K562 (cell line): ENCODE measurements around the gene RBM20. TPM values are rescaled to one million over a fixed set of nuclear protein-coding genes. Genes with fewer than 3 reads are reported as not detected.

ENCODE experiments used
- ATAC-seq: fragments of 200-7000 bp; cut with Tn5 transposase; 3 replicates; pipeline ENCODE4 v1.9.1; 2020; ENCODE audit warnings: moderate library complexity
- BruUV-seq: library from RNA; stranded (reverse); fragments of 400-500 nt; replicated peaks from 2 replicates; lab custom pipeline; 2021; lab: Mats Ljungman, UMichigan
- CTCF ChIA-PET: fragments of 300-600 bp; formaldehyde crosslinking; extraction: SDS; loops from one replicate; lab custom pipeline; 2021; ENCODE audit warnings: low intra/inter-chr PET ratio; lab: Yijun Ruan, JAX
- POLR2A ChIA-PET: fragments of 300-600, 350-650 bp; sonication (Branson Sonifier 250); formaldehyde crosslinking; extraction: SDS; loops from one replicate; lab custom pipeline; 2021; ENCODE audit warnings: antibody characterized with exemption, inconsistent platforms; lab: Yijun Ruan, JAX
- DNase-seq, 4 experiments: peaks; one replicate each; pipeline versions ENCODE4 v3.0.0 to v3.0.0-alpha.2; 2011 to 2018; ENCODE audit warnings: low spot score in 3 of 4, mixed read lengths in 3 of 4; ENCODE audit errors: extremely low read depth in 1 of 4
- FAIRE-seq: peaks from 2 replicates; lab custom pipeline; 2011; peaks lifted over from hg19 to GRCh38; lab: Jason Lieb, UNC
- H2AFZ ChIP-seq: 2 replicates; pipeline ENCODE4 v1.6.0; 2011; ENCODE audit warnings: low read depth, low read length, control low read depth, inconsistent platforms
- H3K27ac ChIP-seq: fragments of 200-600 bp; 3 replicates; pipeline ENCODE4 v1.8.0; 2011; ENCODE audit warnings: low read depth, mild to moderate bottlenecking, control low read depth, inconsistent platforms, low read length, moderate library complexity, mixed read lengths; ENCODE audit errors: extremely low read depth
- H3K27me3 ChIP-seq, 2 experiments: fragments of 300-600 bp in 1 of 2; 2 replicates in 1 of 2; 3 replicates in 1 of 2; pipeline versions ENCODE4 v1.6.0 to v1.8.0; 2011; ENCODE audit warnings: inconsistent platforms in 2 of 2, low read length in 2 of 2, mild to moderate bottlenecking in 1 of 2, mixed read lengths in 1 of 2, moderate library complexity in 1 of 2; ENCODE audit not compliant: control insufficient read depth in 2 of 2, insufficient read depth in 2 of 2
- H3K36me3 ChIP-seq: fragments of 300-600 bp; 3 replicates; pipeline ENCODE4 v1.8.0; 2011; ENCODE audit warnings: mild to moderate bottlenecking, low read length, inconsistent platforms; ENCODE audit not compliant: control insufficient read depth, insufficient read depth
- H3K4me1 ChIP-seq, 2 experiments: fragments of 200-600 bp in 1 of 2; replicated peaks in 1 of 2; 2 replicates in 1 of 2; 3 replicates in 1 of 2; pipeline versions ENCODE4 v1.5.1 to v1.8.0; 2011; ENCODE audit warnings: inconsistent platforms in 2 of 2, low read length in 2 of 2, mild to moderate bottlenecking in 1 of 2, mixed read lengths in 1 of 2, moderate library complexity in 1 of 2; ENCODE audit not compliant: control insufficient read depth in 2 of 2, insufficient read depth in 2 of 2
- H3K4me2 ChIP-seq: 2 replicates; pipeline ENCODE4 v1.6.1; 2011; ENCODE audit warnings: low read length, control low read depth, inconsistent platforms, mixed read lengths; ENCODE audit not compliant: insufficient read depth
- H3K4me3 ChIP-seq: fragments of 200-600 bp; sonication (generic), shearing (Covaris generic); 2 replicates; pipeline ENCODE4 v1.5.1; 2016; ENCODE audit warnings: control low read depth, inconsistent platforms
- H3K79me2 ChIP-seq: fragments of 200-600 bp; 3 replicates; pipeline ENCODE4 v1.8.0; 2011; ENCODE audit warnings: low read length, inconsistent platforms; ENCODE audit not compliant: control insufficient read depth, insufficient read depth
- H3K9ac ChIP-seq, 2 experiments: 2 replicates each; pipeline versions ENCODE4 v1.6.0 to v1.6.1; 2011; ENCODE audit warnings: low read depth in 2 of 2, low read length in 2 of 2, control low read depth in 1 of 2, inconsistent platforms in 1 of 2, mild to moderate bottlenecking in 1 of 2, mixed read lengths in 1 of 2; ENCODE audit not compliant: insufficient read depth in 1 of 2
- H3K9me1 ChIP-seq: one replicate; pipeline ENCODE4 v1.6.0; 2011; ENCODE audit warnings: inconsistent platforms, mild to moderate bottlenecking, low read length, moderate library complexity; ENCODE audit not compliant: control insufficient read depth, insufficient read depth
- H3K9me3 ChIP-seq: replicated peaks from 2 replicates; pipeline ENCODE4 v1.5.1; 2011; ENCODE audit warnings: low read depth, low read length, inconsistent platforms; ENCODE audit not compliant: control insufficient read depth, insufficient read depth
- H4K20me1 ChIP-seq: replicated peaks from 2 replicates; pipeline ENCODE4 v1.6.1; 2011; ENCODE audit warnings: low read length, inconsistent platforms, mixed read lengths; ENCODE audit not compliant: control insufficient read depth, insufficient read depth
- CBX2 ChIP-seq: fragments of 200-600 bp; sonication (generic); IDR thresholded peaks from one replicate; pipeline ENCODE4 v1.6.1; 2012; ENCODE audit warnings: mild to moderate bottlenecking, low read length, inconsistent platforms; ENCODE audit not compliant: insufficient read depth, poor library complexity, severe bottlenecking
- JUN ChIP-seq, 2 experiments: sonication (generic) in 1 of 2; formaldehyde crosslinking in 1 of 2; IDR thresholded peaks; 2 replicates each; pipeline versions ENCODE4 v1.6.1 to v1.8.0; 2012 to 2022; ENCODE audit warnings: borderline replicate concordance in 2 of 2, mild to moderate bottlenecking in 2 of 2, improper control_type of control experiment in 1 of 2, low read depth in 1 of 2, low read length in 1 of 2, missing genetic modification reagents in 1 of 2
- ZKSCAN8 ChIP-seq: fragments of 200-800 bp; sonication (Bioruptor generic); IDR thresholded peaks from 2 replicates; pipeline ENCODE4 v1.6.1; 2016; ENCODE audit warnings: missing genetic modification characterization, missing compliant biosample characterization
- WGBS: fragments of 100-300 bp; shearing (Covaris generic); methylation state at CpG from one replicate; pipeline ENCODE4 v1.1.6; 2016; ENCODE audit warnings: low coverage, mixed read lengths; ENCODE audit not compliant: insufficient coverage; ENCODE audit errors: missing lambda C conversion rate; 5-methylcytosine and 5-hydroxymethylcytosine counted together
- in situ Hi-C: fragments of 300-500 bp; cut with MboI; formaldehyde crosslinking; loops from 4 replicates; pipeline ENCODE4 v1.15.0; 2018; ENCODE audit warnings: inconsistent platforms, mixed read lengths
- intact Hi-C: fragments of 100-400 bp; cut with micrococcal nuclease; formaldehyde crosslinking; loops from 2 replicates; pipeline ENCODE4 v1.14.2; 2022
- polyA plus RNA-seq, 8 experiments: library from polyadenylated mRNA; depleted of rRNA in 4 of 8; stranded (reverse) in 5 of 8; unstranded in 3 of 8; fragments of >200 nt; fragmentation: Nextera tagmentation in 2 of 8; fragmentation: Illumina TruSeq in 1 of 8; extraction: Ambion mirVana in 2 of 8; extraction: Trizol in 1 of 8; gene quantifications; 2 replicates each; pipeline versions ENCODE4 v1.2.1 to v1.2.3, GENCODE V29; 2011 to 2014; ENCODE audit warnings: inconsistent platforms in 1 of 8, missing spikeins in 1 of 8
- total RNA-seq, 7 experiments: library from RNA; depleted of rRNA in 6 of 7; stranded (reverse); fragments of >200 nt in 6 of 7; fragmentation: Illumina TruSeq in 2 of 7; extraction: Trizol in 2 of 7; gene quantifications; 2 replicates each; pipeline versions ENCODE4 v1.2.1 to v1.2.3, GENCODE V29; 2011 to 2021; ENCODE audit warnings: low replicate concordance in 1 of 7
- TF ChIP-seq, protein P1 (sequence below): sonication (generic); formaldehyde crosslinking; IDR thresholded peaks from 2 replicates; pipeline ENCODE4 v1.8.0; 2023; ENCODE audit warnings: mild to moderate bottlenecking, missing genetic modification reagents

Gene RBM20
- total and polyA plus RNA-seq, 9 of the 15 experiments (the other 6 are each of a cell fraction or from before 2014, with no cell fraction given) = 0.63 to 5.7 (median 3.2) TPM

DNA sequence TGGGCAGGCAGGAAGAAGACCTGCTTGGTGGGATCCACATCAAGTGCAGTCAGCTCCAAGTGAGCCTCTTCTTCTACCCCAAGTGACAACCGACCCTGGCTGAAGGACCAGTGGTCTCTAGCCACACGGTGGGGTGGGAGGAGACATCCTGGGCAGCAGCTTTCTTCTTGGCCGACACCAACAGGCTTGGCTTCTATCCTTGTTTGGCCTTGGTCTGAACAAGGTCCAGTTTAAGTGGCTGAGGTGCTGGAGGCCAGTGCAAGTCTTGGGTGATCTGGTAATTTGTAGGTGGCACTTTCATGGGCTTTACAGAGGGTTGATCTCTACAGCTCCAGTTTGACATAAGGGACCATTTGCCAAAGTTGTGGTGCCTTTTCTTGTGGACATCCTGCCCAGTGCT is 164.0 kb downstream of the RBM20 start:
- no peak for TF ChIP-seq JUN (IDR thresholded peaks at IDR 0.05; ENCODE audit: borderline replicate concordance, low read depth, low read length)
- TF ChIP-seq JUN (CRISPR knock-in tag; IDR thresholded peaks at IDR 0.05; ENCODE audit: borderline replicate concordance) = no peak
- no peak for TF ChIP-seq CBX2
- Histone ChIP-seq H3K9me1 (no peaks in the 10 kb centered on the region), H3K4me3 (no peak overlapping the region), H4K20me1 (no peaks in the 10 kb centered on the region), H3K27me3 (no peaks in the 10 kb centered on the region), H3K4me2 (no peak overlapping the region), H3K36me3 (peaks cover 17% of the 10 kb centered on the region; the same call in 2 of the 3 replicates), H3K79me2 (no peaks in the 10 kb centered on the region), H3K9ac (no peak overlapping the region; a peak in 1 of 4 replicates), H3K4me1 (peaks cover 4% of the 10 kb centered on the region in 2 experiments; a peak in 3 of 5 replicates), H3K27ac (no peak overlapping the region), H2AFZ (no peak overlapping the region), H3K9me3 (no peaks in the 10 kb centered on the region)
- POLR2A ChIA-PET = no interaction called here
- FAIRE-seq (no peak), ATAC-seq (no peak), DNase-seq (no peak)
- intact Hi-C loops = no loop called here
- in situ Hi-C loops = loop anchor here (10.0 kb wide), 1 partner anchor 87 kb away; no protein-coding TSS in a partner anchor
- no TSS peak for BruUV-seq
- CTCF ChIA-PET = no interaction called here
- WGBS = 74% methylated on average over 2 of the region's 3 CpGs

DNA sequence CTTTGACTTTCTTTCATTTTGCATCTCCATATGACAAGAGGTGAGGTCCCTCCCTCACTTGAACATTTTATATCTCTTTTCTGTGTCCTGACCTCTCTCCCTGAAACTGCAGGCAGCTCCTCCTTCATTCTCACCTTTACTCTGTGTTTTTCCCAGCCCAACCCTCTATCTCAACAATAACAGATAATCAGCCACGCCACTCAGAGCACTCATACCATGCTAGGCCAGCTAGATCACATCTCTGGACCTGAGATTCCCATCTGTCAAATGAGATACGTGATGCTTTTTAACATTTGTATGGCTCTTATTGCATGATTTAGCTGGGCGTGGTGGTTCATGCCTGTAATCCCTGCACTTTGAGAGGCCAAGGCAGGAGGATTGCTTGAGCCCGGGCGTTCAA is 164.5 kb downstream of the RBM20 start:
- in situ Hi-C loops (loop anchor here (10.0 kb wide), 1 partner anchor 86 kb away; no protein-coding TSS in a partner anchor), intact Hi-C loops (no loop called here)
- Histone ChIP-seq H3K27me3 (no peaks in the 10 kb centered on the region), H3K27ac (no peak overlapping the region), H3K9me3 (no peaks in the 10 kb centered on the region), H3K9ac (no peak overlapping the region), H3K4me3 (no peak overlapping the region), H3K79me2 (no peaks in the 10 kb centered on the region), H3K4me1 (peaks cover 4% of the 10 kb centered on the region in 2 experiments; a peak in 3 of 5 replicates), H3K4me2 (no peak overlapping the region), H3K9me1 (no peaks in the 10 kb centered on the region), H2AFZ (no peak overlapping the region), H4K20me1 (no peaks in the 10 kb centered on the region), H3K36me3 (peaks cover 18% of the 10 kb centered on the region; the same call in 2 of the 3 replicates)
- CTCF ChIA-PET = no interaction called here
- BruUV-seq = no TSS peak
- ATAC-seq = no peak
- no peak for DNase-seq
- POLR2A ChIA-PET = no interaction called here
- 69% methylated on average over 5 of the region's 5 CpGs for WGBS
- TF ChIP-seq ZKSCAN8 (CRISPR knock-in tag) = no peak
- TF ChIP-seq, protein P1, sequence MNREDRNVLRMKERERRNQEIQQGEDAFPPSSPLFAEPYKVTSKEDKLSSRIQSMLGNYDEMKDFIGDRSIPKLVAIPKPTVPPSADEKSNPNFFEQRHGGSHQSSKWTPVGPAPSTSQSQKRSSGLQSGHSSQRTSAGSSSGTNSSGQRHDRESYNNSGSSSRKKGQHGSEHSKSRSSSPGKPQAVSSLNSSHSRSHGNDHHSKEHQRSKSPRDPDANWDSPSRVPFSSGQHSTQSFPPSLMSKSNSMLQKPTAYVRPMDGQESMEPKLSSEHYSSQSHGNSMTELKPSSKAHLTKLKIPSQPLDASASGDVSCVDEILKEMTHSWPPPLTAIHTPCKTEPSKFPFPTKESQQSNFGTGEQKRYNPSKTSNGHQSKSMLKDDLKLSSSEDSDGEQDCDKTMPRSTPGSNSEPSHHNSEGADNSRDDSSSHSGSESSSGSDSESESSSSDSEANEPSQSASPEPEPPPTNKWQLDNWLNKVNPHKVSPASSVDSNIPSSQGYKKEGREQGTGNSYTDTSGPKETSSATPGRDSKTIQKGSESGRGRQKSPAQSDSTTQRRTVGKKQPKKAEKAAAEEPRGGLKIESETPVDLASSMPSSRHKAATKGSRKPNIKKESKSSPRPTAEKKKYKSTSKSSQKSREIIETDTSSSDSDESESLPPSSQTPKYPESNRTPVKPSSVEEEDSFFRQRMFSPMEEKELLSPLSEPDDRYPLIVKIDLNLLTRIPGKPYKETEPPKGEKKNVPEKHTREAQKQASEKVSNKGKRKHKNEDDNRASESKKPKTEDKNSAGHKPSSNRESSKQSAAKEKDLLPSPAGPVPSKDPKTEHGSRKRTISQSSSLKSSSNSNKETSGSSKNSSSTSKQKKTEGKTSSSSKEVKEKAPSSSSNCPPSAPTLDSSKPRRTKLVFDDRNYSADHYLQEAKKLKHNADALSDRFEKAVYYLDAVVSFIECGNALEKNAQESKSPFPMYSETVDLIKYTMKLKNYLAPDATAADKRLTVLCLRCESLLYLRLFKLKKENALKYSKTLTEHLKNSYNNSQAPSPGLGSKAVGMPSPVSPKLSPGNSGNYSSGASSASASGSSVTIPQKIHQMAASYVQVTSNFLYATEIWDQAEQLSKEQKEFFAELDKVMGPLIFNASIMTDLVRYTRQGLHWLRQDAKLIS (CRISPR knock-in tag) = no peak
- FAIRE-seq = no peak
